Fibroblast of mammary gland (primary cell): ENCODE measurements around the gene OR10AD1.
"Not testable (repeated sequence)": the region's sequence is repeated elsewhere in the genome, so short reads cannot be mapped to it uniquely, and the experiment has no call there.

Experiments
- DNase-seq: peaks from one replicate; pipeline ENCODE4 v3.0.0-alpha.2; 2010; ENCODE audit warnings: low read depth
- H3K4me3 ChIP-seq: 2 replicates; pipeline ENCODE4 v1.5.1; 2011; ENCODE audit warnings: low read depth, mild to moderate bottlenecking, low read length, moderate library complexity; ENCODE audit not compliant: control insufficient read depth
- CTCF ChIP-seq: conservative IDR thresholded peaks from 2 replicates; pipeline ENCODE4 v1.5.1; 2011; ENCODE audit warnings: low read depth, low read length, inconsistent platforms; ENCODE audit not compliant: control insufficient read depth, insufficient read depth

OR10AD1 gene

GRCh38 chr12:48203192-48203591 is at the start of gene OR10AD1:
TSS of gene OR10AD1 (minus strand) at chr12:48203292. CDS start at chr12:48203292, 0 bp downstream.
- TF ChIP-seq CTCF = no peak
- DNase-seq = no peak
- no peak within 1 kb of the TSS for H3K4me3 ChIP-seq

- peak; percentile 18 for DNase-seq
- no peak overlapping the region for H3K4me3 ChIP-seq
- no peak for TF ChIP-seq CTCF
These were observed 44.3 kb upstream of the OR10AD1 start for GRCh38 chr12:48247181-48247966.

- TF ChIP-seq CTCF = no peak
These were observed 34.1 kb upstream of the OR10AD1 start for GRCh38 chr12:48237162-48237561.

GRCh38 chr12:48235796-48236333 is 32.8 kb upstream of the OR10AD1 start:
- no peak overlapping the region for H3K4me3 ChIP-seq
- DNase-seq = no peak

More at GRCh38 chr12:48237162-48237561, 34.1 kb upstream of the OR10AD1 start:
- DNase-seq = no peak
- H3K4me3 ChIP-seq = no peak overlapping the region

GRCh38 chr12:48231169-48231958 is 28.3 kb upstream of the OR10AD1 start:
- H3K4me3 ChIP-seq, DNase-seq: not testable (repeated sequence)

More at GRCh38 chr12:48235796-48236333, 32.8 kb upstream of the OR10AD1 start:
- TF ChIP-seq CTCF = no peak

GRCh38 chr12:48224533-48224932 is 21.4 kb upstream of the OR10AD1 start:
- not testable (repeated sequence) for DNase-seq

GRCh38 chr12:48221645-48222044 is 18.6 kb upstream of the OR10AD1 start:
- no peak overlapping the region for H3K4me3 ChIP-seq
- no peak for TF ChIP-seq CTCF
- peak; percentile 2 for DNase-seq

More at GRCh38 chr12:48224533-48224932, 21.4 kb upstream of the OR10AD1 start:
- H3K4me3 ChIP-seq = not testable (repeated sequence)
